IMR-90 (cell line): ENCODE data around the gene B3GAT1. TPM values are rescaled to one million over a fixed set of nuclear protein-coding genes. Genes with fewer than 3 reads are reported as not detected.

Experiments
- ATAC-seq: fragments of 200-7000 bp; cut with Tn5 transposase; 2 replicates; pipeline ENCODE4 v1.9.1; 2020; ENCODE audit warnings: low read depth, mild to moderate bottlenecking, moderate library complexity
- BruUV-seq: library from RNA; stranded (reverse); fragments of 400-500 nt; replicated peaks from 2 replicates; lab custom pipeline; 2021; lab: Mats Ljungman, UMichigan
- CTCF ChIA-PET: fragments of 300-600 bp; formaldehyde crosslinking; extraction: SDS; loops from one replicate; lab custom pipeline; 2021; ENCODE audit warnings: antibody characterized with exemption; lab: Yijun Ruan, JAX
- POLR2A ChIA-PET: fragments of 300-600 bp; sonication (Branson Sonifier 250); formaldehyde crosslinking; loops from one replicate; lab custom pipeline; 2022; ENCODE audit warnings: antibody characterized with exemption; ENCODE audit not compliant: unreplicated experiment; lab: Charles Lee
- DNase-seq: peaks from one replicate; pipeline ENCODE4 v3.0.0; 2013
- H2AFZ ChIP-seq: replicated peaks from 2 replicates; pipeline ENCODE3; 2013; ENCODE audit warnings: low read length, mild to moderate bottlenecking; ENCODE audit not compliant: poor library complexity
- H2AK5ac ChIP-seq: 2 replicates; pipeline ENCODE4 v1.6.1; 2013; ENCODE audit warnings: low read depth, low read length, inconsistent platforms
- H2AK9ac ChIP-seq: replicated peaks from 2 replicates; pipeline ENCODE3; 2013; ENCODE audit warnings: mild to moderate bottlenecking, low read depth, low read length, moderate library complexity; ENCODE audit not compliant: poor library complexity
- H2BK120ac ChIP-seq: 2 replicates; pipeline ENCODE4 v1.6.1; 2013; ENCODE audit warnings: low read depth, low read length, inconsistent platforms
- H2BK15ac ChIP-seq: 3 replicates; pipeline ENCODE4 v1.6.1; 2013; ENCODE audit warnings: low read depth, low read length, inconsistent platforms
- H2BK20ac ChIP-seq: 2 replicates; pipeline ENCODE4 v1.6.1; 2013; ENCODE audit warnings: low read depth, mild to moderate bottlenecking, inconsistent platforms, low read length, moderate library complexity
- H2BK5ac ChIP-seq: 2 replicates; pipeline ENCODE4 v1.6.1; 2013; ENCODE audit warnings: mild to moderate bottlenecking, low read depth, low read length, inconsistent platforms; ENCODE audit not compliant: poor library complexity, severe bottlenecking
- H3K14ac ChIP-seq: replicated peaks from 2 replicates; pipeline ENCODE4 v1.6.1; 2013; ENCODE audit warnings: low read depth, low read length, inconsistent platforms
- H3K18ac ChIP-seq: 2 replicates; pipeline ENCODE4 v1.6.1; 2013; ENCODE audit warnings: low read depth, low read length, control low read depth
- H3K23ac ChIP-seq: 2 replicates; pipeline ENCODE4 v1.6.1; 2013; ENCODE audit warnings: low read depth, low read length, inconsistent platforms
- H3K27ac ChIP-seq: 2 replicates; pipeline ENCODE4 v1.5.1; 2013; ENCODE audit warnings: mild to moderate bottlenecking, control low read depth, low read length; ENCODE audit not compliant: insufficient read depth
- H3K27me3 ChIP-seq: 2 replicates; pipeline ENCODE4 v1.6.1; 2013; ENCODE audit warnings: low read length; ENCODE audit not compliant: control insufficient read depth, insufficient read depth
- H3K36me3 ChIP-seq: 2 replicates; pipeline ENCODE4 v1.6.1; 2013; ENCODE audit warnings: low read length, mixed read lengths; ENCODE audit not compliant: control insufficient read depth, insufficient read depth
- H3K4ac ChIP-seq: 2 replicates; pipeline ENCODE4 v1.6.1; 2013; ENCODE audit warnings: low read depth, low read length, inconsistent platforms
- H3K4me1 ChIP-seq: 2 replicates; pipeline ENCODE4 v1.6.1; 2013; ENCODE audit warnings: low read length, mixed read lengths; ENCODE audit not compliant: control insufficient read depth, insufficient read depth
- H3K4me2 ChIP-seq: 2 replicates; pipeline ENCODE4 v1.6.1; 2013; ENCODE audit warnings: low read depth, mild to moderate bottlenecking, control low read depth, low read length, moderate library complexity
- H3K4me3 ChIP-seq: 2 replicates; pipeline ENCODE4 v1.5.1; 2013; ENCODE audit warnings: low read depth, mild to moderate bottlenecking, control low read depth, low read length, moderate library complexity; ENCODE audit not compliant: insufficient read depth
- H3K56ac ChIP-seq: 2 replicates; pipeline ENCODE4 v1.6.1; 2013; ENCODE audit warnings: low read length, inconsistent platforms; ENCODE audit not compliant: insufficient read depth; ENCODE audit errors: extremely low read depth
- H3K79me1 ChIP-seq, 2 experiments: 2 replicates each; pipeline ENCODE4 v1.6.1; 2013; ENCODE audit warnings: low read length in 2 of 2, inconsistent platforms in 1 of 2, low read depth in 1 of 2
- H3K9ac ChIP-seq: 2 replicates; pipeline ENCODE4 v1.6.1; 2013; ENCODE audit warnings: low read depth, low read length, control low read depth
- H3K9me1 ChIP-seq: 2 replicates; pipeline ENCODE4 v1.6.1; 2013; ENCODE audit warnings: low read length, inconsistent platforms; ENCODE audit not compliant: insufficient read depth
- H3K9me3 ChIP-seq: 2 replicates; pipeline ENCODE4 v1.6.1; 2013; ENCODE audit warnings: low read length; ENCODE audit not compliant: control insufficient read depth, insufficient read depth
- H4K20me1 ChIP-seq: 2 replicates; pipeline ENCODE4 v1.6.1; 2013; ENCODE audit warnings: low read length, inconsistent platforms; ENCODE audit not compliant: insufficient read depth
- H4K5ac ChIP-seq: 2 replicates; pipeline ENCODE4 v1.6.1; 2013; ENCODE audit warnings: mild to moderate bottlenecking, low read depth, low read length, control low read depth
- H4K8ac ChIP-seq, 2 experiments: 2 replicates each; pipeline ENCODE4 v1.6.1; 2013; ENCODE audit warnings: low read depth in 2 of 2, low read length in 2 of 2, control low read depth in 1 of 2, inconsistent platforms in 1 of 2
- H4K91ac ChIP-seq: 2 replicates; pipeline ENCODE4 v1.6.1; 2013; ENCODE audit warnings: low read depth, low read length, inconsistent platforms; ENCODE audit not compliant: insufficient read depth
- BHLHE40 ChIP-seq: fragments of 150-350 bp; IDR thresholded peaks from 2 replicates; pipeline ENCODE4 v1.6.1; 2016; ENCODE audit warnings: mild to moderate bottlenecking, low read depth, low read length
- CEBPB ChIP-seq: IDR thresholded peaks from 2 replicates; pipeline ENCODE4 v1.6.1; 2012; ENCODE audit warnings: low read depth, low read length, improper control_type of control experiment
- ELK1 ChIP-seq: fragments of 150-350 bp; IDR thresholded peaks from 2 replicates; pipeline ENCODE4 v1.6.1; 2016; ENCODE audit warnings: low read depth, mild to moderate bottlenecking, low read length, moderate library complexity, borderline replicate concordance
- FOS ChIP-seq: fragments of 150-350 bp; IDR thresholded peaks from 2 replicates; pipeline ENCODE4 v1.6.1; 2016; ENCODE audit warnings: low read depth, low read length
- MAFK ChIP-seq: IDR thresholded peaks from 2 replicates; pipeline ENCODE4 v1.6.1; 2012; ENCODE audit warnings: low read depth, low read length, improper control_type of control experiment
- MAZ ChIP-seq: IDR thresholded peaks from 2 replicates; pipeline ENCODE4 v1.6.1; 2012; ENCODE audit warnings: low read depth, mild to moderate bottlenecking, low read length, improper control_type of control experiment, moderate library complexity, borderline replicate concordance
- RAD21 ChIP-seq: IDR thresholded peaks from 2 replicates; pipeline ENCODE4 v1.6.1; 2012; ENCODE audit warnings: low read length, improper control_type of control experiment
- RFX5 ChIP-seq: IDR thresholded peaks from 2 replicates; pipeline ENCODE4 v1.8.0; 2012; ENCODE audit warnings: low read depth, mild to moderate bottlenecking, low read length, moderate library complexity
- WGBS, 2 experiments: methylation state at CpG; one replicate each; pipeline versions ENCODE4 v1.1.5 to v1.1.7; 2013; ENCODE audit warnings: missing lambda C conversion rate in 2 of 2; ENCODE audit not compliant: insufficient read length in 1 of 2; ENCODE audit errors: extremely low coverage in 2 of 2; 5-methylcytosine and 5-hydroxymethylcytosine counted together
- dilution Hi-C: fragments of 300-500 bp; cut with HindIII; formaldehyde crosslinking; loops from one replicate; pipeline ENCODE4 v1.14.3; 2018; ENCODE audit warnings: low sequenced_read_pairs; ENCODE audit not compliant: unreplicated experiment
- in situ Hi-C: fragments of 300-500 bp; cut with MboI; formaldehyde crosslinking; loops from 3 replicates; pipeline ENCODE4 v1.14.3; 2019; ENCODE audit warnings: low sequenced_read_pairs, inconsistent platforms, mixed read lengths
- intact Hi-C: fragments of 100-400 bp; cut with micrococcal nuclease; formaldehyde crosslinking; loops from 2 replicates; pipeline ENCODE4 v1.10.0; 2022
- polyA plus RNA-seq, 3 experiments: library from polyadenylated mRNA; depleted of rRNA; stranded (reverse); fragments of >200 nt; gene quantifications; 2 replicates each; pipeline ENCODE4 v1.2.3, GENCODE V29; 2012; ENCODE audit warnings: low replicate concordance in 1 of 3
- total RNA-seq: library from RNA; depleted of rRNA; stranded (reverse); fragments of >200 nt; gene quantifications from 2 replicates; pipeline ENCODE4 v1.2.3, GENCODE V29; 2012

B3GAT1 gene
- total and polyA plus RNA-seq, 2 of the 4 experiments (the other 2 are of a cell fraction): not detected

DNA sequence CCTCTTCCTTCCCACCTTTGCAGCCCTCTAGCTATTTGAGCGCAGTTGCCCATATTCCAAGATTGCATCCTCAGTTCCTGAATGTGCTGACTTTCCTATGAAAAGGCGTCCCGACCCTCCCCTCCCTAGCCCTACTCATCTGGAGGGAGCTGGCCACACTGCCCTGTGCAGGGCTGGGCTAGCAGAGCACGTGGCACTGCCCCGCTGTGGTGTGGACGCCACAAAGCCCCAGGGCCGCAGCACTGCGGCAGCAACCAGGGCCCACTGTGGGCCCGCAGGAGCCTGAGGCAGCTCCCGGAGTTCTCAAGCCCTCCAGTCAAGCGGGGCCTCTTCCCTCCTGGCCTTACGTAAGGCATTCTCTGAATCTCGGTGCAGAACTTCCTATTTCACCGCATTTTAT is 27.6 kb downstream of the B3GAT1 start:
- no peak overlapping the region for H3K18ac ChIP-seq
- dilution Hi-C loops (no loop called here), intact Hi-C loops (no loop called here), in situ Hi-C loops (no loop called here)
- BruUV-seq: no TSS peak
- H3K36me3 ChIP-seq: no peaks in the 10 kb centered on the region
- no peak overlapping the region for H4K5ac ChIP-seq
- no peak overlapping the region for H2AK9ac ChIP-seq
- no peaks in the 10 kb centered on the region for H3K9me1 ChIP-seq
- no peak overlapping the region for H2BK120ac ChIP-seq
- no peak overlapping the region for H3K27ac ChIP-seq
- no peak overlapping the region for H3K4me2 ChIP-seq
- no peaks in the 10 kb centered on the region for H3K79me1 ChIP-seq
- 80% methylated on average over 2 of the region's 14 CpGs; no CpG with 5 or more reads in 1 of the 2 experiments for WGBS, 2 experiments
- H2BK5ac ChIP-seq: no peak overlapping the region
- ChIA-PET CTCF (no interaction called here), POLR2A (no interaction called here)
- no peak overlapping the region for H2AFZ ChIP-seq
- H3K9me3 ChIP-seq: peaks cover 54% of the 10 kb centered on the region
- TF ChIP-seq RFX5: no peak
- TF ChIP-seq RAD21: no peak
- TF ChIP-seq BHLHE40: no peak
- TF ChIP-seq CEBPB: no peak
- no peak for TF ChIP-seq MAZ
- no peak for TF ChIP-seq ELK1
- no peak for TF ChIP-seq MAFK
- TF ChIP-seq FOS: no peak
- H4K8ac ChIP-seq: no peak overlapping the region
- H3K23ac ChIP-seq: no peak overlapping the region
- H3K14ac ChIP-seq: no peak overlapping the region
- H4K91ac ChIP-seq: no peak overlapping the region
- no peak overlapping the region for H2AK5ac ChIP-seq
- H3K9ac ChIP-seq: no peak overlapping the region
- no peak overlapping the region for H3K4ac ChIP-seq
- H2BK15ac ChIP-seq: no peak overlapping the region
- H2BK20ac ChIP-seq: no peak overlapping the region
- H3K56ac ChIP-seq: no peak overlapping the region
- DNase-seq (no peak), ATAC-seq (no peak)
- H4K20me1 ChIP-seq: no peaks in the 10 kb centered on the region
- H3K4me1 ChIP-seq: no peaks in the 10 kb centered on the region
- H3K4me3 ChIP-seq: no peak overlapping the region
- no peaks in the 10 kb centered on the region for H3K27me3 ChIP-seq
